Heart left ventricle (tissue), 13 donors: ENCODE measurements around the gene TTC29.

Experiments
- POLR2A ChIP-seq, 2 donors: fragments of 450-650 bp; IDR thresholded peaks; one replicate each; pipeline ENCODE4 v1.6.1; 2017; ENCODE audit warnings: antibody characterized with exemption in 2 of 2, mild to moderate bottlenecking in 2 of 2, moderate library complexity in 2 of 2
- TF ChIP-seq, protein P1 (sequence below), 12 donors: fragments of 200-600 bp; sonication (generic) in 4 of 12; IDR thresholded peaks; one replicate each; pipeline versions ENCODE4 v1.5.0 to v1.8.0; 2018 to 2022; ENCODE audit warnings: antibody characterized with exemption in 12 of 12, mild to moderate bottlenecking in 5 of 12
- donor health status: ischemic (EF 13 %, LVEDD 7.1; RV severe dilation, severe dysfunction).
- donor health status: DM: no; HTN: yes; CAD: no.
- donor health status: DM: no; HTN: no; CAD: no.
- donor health status: ischemic (EF 25% LVEDD 6.9; RV normal size, moderate dysfunction).
- donor health status: ischemic (EF 25% LVEDD 5.7; RV mildly dilated, moderate dysfunction).
- donor health status: ischemic (EF 35%, LVEDD 5.7; RV mildly dilated, moderate dysfunction).
- donor health status: nonischemic (EF 11% LVEDD 7.7; RV severe dilation, severe dysfunction).
- donor health status: DM: yes; HTN: yes; CAD: no.
- donor health status: PGD.
- donor health status: ischemic (EF 29% LVEDD 5.4; RV normal size, mild dysfunction).
- donor health status: nonischemic (EF 23%, LVEDD 6.1; RV moderate dilation, normal function).

DNA sequence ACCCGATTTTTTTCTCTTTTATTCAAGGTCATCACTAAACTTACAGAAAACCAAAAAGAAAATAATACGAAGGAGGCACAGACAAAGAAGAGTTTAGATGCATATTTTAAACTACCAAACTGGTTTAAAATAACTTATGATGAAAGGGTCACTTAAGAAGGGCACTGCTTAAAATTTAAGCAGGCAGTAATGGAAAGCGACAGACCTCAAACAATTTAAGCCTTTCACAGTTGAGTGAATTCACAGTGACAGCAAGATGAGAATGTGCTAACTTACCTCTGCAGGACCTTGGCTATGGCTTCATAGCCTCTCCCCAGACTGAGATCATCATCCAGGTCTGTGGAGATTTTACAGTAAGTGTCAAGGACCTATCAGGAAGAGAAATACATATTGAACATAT lies 112.1 kb downstream of the TTC29 start:
- TF ChIP-seq, protein P1, sequence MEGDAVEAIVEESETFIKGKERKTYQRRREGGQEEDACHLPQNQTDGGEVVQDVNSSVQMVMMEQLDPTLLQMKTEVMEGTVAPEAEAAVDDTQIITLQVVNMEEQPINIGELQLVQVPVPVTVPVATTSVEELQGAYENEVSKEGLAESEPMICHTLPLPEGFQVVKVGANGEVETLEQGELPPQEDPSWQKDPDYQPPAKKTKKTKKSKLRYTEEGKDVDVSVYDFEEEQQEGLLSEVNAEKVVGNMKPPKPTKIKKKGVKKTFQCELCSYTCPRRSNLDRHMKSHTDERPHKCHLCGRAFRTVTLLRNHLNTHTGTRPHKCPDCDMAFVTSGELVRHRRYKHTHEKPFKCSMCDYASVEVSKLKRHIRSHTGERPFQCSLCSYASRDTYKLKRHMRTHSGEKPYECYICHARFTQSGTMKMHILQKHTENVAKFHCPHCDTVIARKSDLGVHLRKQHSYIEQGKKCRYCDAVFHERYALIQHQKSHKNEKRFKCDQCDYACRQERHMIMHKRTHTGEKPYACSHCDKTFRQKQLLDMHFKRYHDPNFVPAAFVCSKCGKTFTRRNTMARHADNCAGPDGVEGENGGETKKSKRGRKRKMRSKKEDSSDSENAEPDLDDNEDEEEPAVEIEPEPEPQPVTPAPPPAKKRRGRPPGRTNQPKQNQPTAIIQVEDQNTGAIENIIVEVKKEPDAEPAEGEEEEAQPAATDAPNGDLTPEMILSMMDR (IDR thresholded peaks at IDR 0.05): no peak
- TF ChIP-seq POLR2A (IDR thresholded peaks at IDR 0.05): no peak
